HG02759 (cell line): ENCODE data around the gene C2orf81.
"Not testable (repeated sequence)": the region's sequence is repeated elsewhere in the genome, so short reads cannot be mapped to it uniquely, and the experiment has no call there.

ENCODE experiments used
- ATAC-seq: cut with Tn5 transposase; IDR thresholded peaks from one replicate; pipeline ENCODE4 v1.9.1; 2021; ENCODE audit warnings: mild to moderate bottlenecking, moderate library complexity; ENCODE audit not compliant: unreplicated experiment

Gene C2orf81

GRCh38 chr2:74424139-74424992 is 2.9 kb upstream of the C2orf81 start:
- no peak for ATAC-seq

GRCh38 chr2:74423231-74424095 is 2.0 kb upstream of the C2orf81 start:
- no peak for ATAC-seq

- not testable (repeated sequence) for ATAC-seq
Measured at GRCh38 chr2:74420443-74421103, 846 bp downstream of the C2orf81 start.

- no peak for ATAC-seq
Measured at GRCh38 chr2:74420006-74420405, 1.4 kb downstream of the C2orf81 start.

GRCh38 chr2:74419345-74419744 is 2.1 kb downstream of the C2orf81 start:
- no peak for ATAC-seq

- ATAC-seq, result no peak
Measured at GRCh38 chr2:74418312-74418711, 3.1 kb downstream of the C2orf81 start.

- ATAC-seq, result no peak
Measured at GRCh38 chr2:74417763-74418162, 3.7 kb downstream of the C2orf81 start.

GRCh38 chr2:74417197-74417596 is 4.2 kb downstream of the C2orf81 start:
- ATAC-seq, result no peak

GRCh38 chr2:74416778-74417177 is 4.6 kb downstream of the C2orf81 start:
- ATAC-seq, result no peak

GRCh38 chr2:74415762-74416395 is 5.5 kb downstream of the C2orf81 start:
- ATAC-seq, result no peak

GRCh38 chr2:74414881-74415761 is 6.3 kb downstream of the C2orf81 start:
- ATAC-seq, result peak; percentile 64

- ATAC-seq, result no peak
Measured at GRCh38 chr2:74414441-74414840, 7.0 kb downstream of the C2orf81 start.

GRCh38 chr2:74413001-74413698 is 8.3 kb downstream of the C2orf81 start:
- ATAC-seq, result no peak

- ATAC-seq, result no peak
Measured at GRCh38 chr2:74407682-74408081, 13.7 kb downstream of the C2orf81 start.

GRCh38 chr2:74406035-74406434 is 15.4 kb downstream of the C2orf81 start:
- peak; percentile 81 for ATAC-seq

GRCh38 chr2:74401891-74402290 is 19.5 kb downstream of the C2orf81 start:
- no peak for ATAC-seq

GRCh38 chr2:74399785-74400184 is 21.6 kb downstream of the C2orf81 start:
- ATAC-seq, result no peak

GRCh38 chr2:74396149-74396548 is 25.3 kb downstream of the C2orf81 start:
- ATAC-seq, result no peak

GRCh38 chr2:74393525-74393924 is 27.9 kb downstream of the C2orf81 start:
- ATAC-seq, result no peak
